ENCODE measurements around the gene FSTL5. TPM values are rescaled to one million over a fixed set of nuclear protein-coding genes. Genes with fewer than 3 reads are reported as not detected.

The FSTL5 gene
- total RNA-seq, 1 experiment from 2014 or later = 0.55 TPM

- TF ChIP-seq ARID4B (CRISPR knock-in tag; IDR thresholded peaks at IDR 0.05; ENCODE audit: borderline replicate concordance) = no peak
- no peak for TF ChIP-seq ZNF138 (CRISPR knock-in tag; conservative IDR thresholded peaks at IDR 0.05)
- no peak for TF ChIP-seq SMAD3 (CRISPR knock-in tag; IDR thresholded peaks at IDR 0.05; ENCODE audit: borderline replicate concordance)
- no peak for TF ChIP-seq GTF2I (CRISPR knock-in tag; conservative IDR thresholded peaks at IDR 0.05)
- TF ChIP-seq PRRX2 (CRISPR knock-in tag; IDR thresholded peaks at IDR 0.05) = no peak
- no peak for TF ChIP-seq IRF1 (CRISPR knock-in tag; IDR thresholded peaks at IDR 0.05)
- TF ChIP-seq ELF4 (CRISPR knock-in tag; IDR thresholded peaks at IDR 0.05; ENCODE audit: low read depth) = no peak
- TF ChIP-seq FOXJ3 (CRISPR knock-in tag; IDR thresholded peaks at IDR 0.05; ENCODE audit: borderline replicate concordance) = no peak
- no peak for TF ChIP-seq RORB (CRISPR knock-in tag; IDR thresholded peaks at IDR 0.05)
- no peak for TF ChIP-seq SOX15 (CRISPR knock-in tag; IDR thresholded peaks at IDR 0.05)
- no peak for TF ChIP-seq ZNF425 (CRISPR knock-in tag; conservative IDR thresholded peaks at IDR 0.05)
These were observed 459.8 kb downstream of the FSTL5 start (continued) for GRCh38 chr4:161704040-161704439.

- peak; percentile 60; the same call in 1 of the 2 replicates for ATAC-seq
- CTCF ChIA-PET = no interaction called here
- H3K36me3 Mint-ChIP-seq = no peaks in the 10 kb centered on the region
- TF ChIP-seq ELF4 (CRISPR knock-in tag; IDR thresholded peaks at IDR 0.05; ENCODE audit: low read depth) = no peak
- TF ChIP-seq KAT7 (CRISPR knock-in tag; IDR thresholded peaks at IDR 0.05; ENCODE audit: borderline replicate concordance) = no peak
- TF ChIP-seq FOXP4 (CRISPR knock-in tag; IDR thresholded peaks at IDR 0.05) = no peak
- no peak for TF ChIP-seq ZNF138 (CRISPR knock-in tag; conservative IDR thresholded peaks at IDR 0.05)
- no peak for TF ChIP-seq HMGA2 (CRISPR knock-in tag; IDR thresholded peaks at IDR 0.05)
- no peak for TF ChIP-seq SMAD3 (CRISPR knock-in tag; IDR thresholded peaks at IDR 0.05; ENCODE audit: borderline replicate concordance)
- no peak for TF ChIP-seq NFE2L1 (CRISPR knock-in tag; IDR thresholded peaks at IDR 0.05)
- no peak for TF ChIP-seq RORB (CRISPR knock-in tag; IDR thresholded peaks at IDR 0.05)
- TF ChIP-seq TP53 (CRISPR knock-in tag; IDR thresholded peaks at IDR 0.05) = no peak
- TF ChIP-seq MLX (CRISPR knock-in tag; IDR thresholded peaks at IDR 0.05) = no peak
- no peak for TF ChIP-seq E2F1 (CRISPR knock-in tag; IDR thresholded peaks at IDR 0.05)
- TF ChIP-seq SMAD4 (CRISPR knock-in tag; IDR thresholded peaks at IDR 0.05) = no peak
- TF ChIP-seq CBFB (CRISPR knock-in tag; IDR thresholded peaks at IDR 0.05; ENCODE audit: low read depth) = no peak
- TF ChIP-seq ERG (CRISPR knock-in tag; IDR thresholded peaks at IDR 0.05) = no peak
- no peak for TF ChIP-seq MYBL2 (CRISPR knock-in tag; IDR thresholded peaks at IDR 0.05)
- no peak for TF ChIP-seq PRRX2 (CRISPR knock-in tag; IDR thresholded peaks at IDR 0.05)
- TF ChIP-seq ATF2 (CRISPR knock-in tag; IDR thresholded peaks at IDR 0.05; ENCODE audit: borderline replicate concordance, low read depth) = no peak
These were observed 461.5 kb downstream of the FSTL5 start for GRCh38 chr4:161702287-161702686.

More at GRCh38 chr4:161702287-161702686, 461.5 kb downstream of the FSTL5 start:
- POLR2A ChIA-PET = no interaction called here
- Mint-ChIP-seq H3K27me3 (ENCODE audit: low read depth) (no peaks in the 10 kb centered on the region), H3K4me3 (no peak overlapping the region), H3K9me3 (no peaks in the 10 kb centered on the region), H3K4me1 (no peaks in the 10 kb centered on the region), H3K27ac (no peak overlapping the region)
- no peak for DNase-seq (ENCODE audit: low spot score)
